Astrocyte (in vitro differentiated cells and primary cell): ENCODE measurements around the gene SMOC1. TPM values are rescaled to one million over a fixed set of nuclear protein-coding genes. Genes with fewer than 3 reads are reported as not detected.

Experiments used
- DNase-seq: peaks from one replicate; pipeline ENCODE4 v3.0.0-alpha.2; 2010; ENCODE audit warnings: low read depth
- FAIRE-seq: peaks from 2 replicates; lab custom pipeline; 2011; peaks lifted over from hg19 to GRCh38; lab: Jason Lieb, UNC
- H2AFZ ChIP-seq: 2 replicates; pipeline ENCODE4 v1.6.0; 2012; ENCODE audit warnings: low read depth, low read length, inconsistent platforms
- H3K27ac ChIP-seq: 2 replicates; pipeline ENCODE4 v1.5.1; 2011; ENCODE audit warnings: low read depth, low read length, inconsistent platforms
- H3K27me3 ChIP-seq: 2 replicates; pipeline ENCODE4 v1.6.0; 2011; ENCODE audit warnings: low read length, inconsistent platforms; ENCODE audit not compliant: insufficient read depth
- H3K36me3 ChIP-seq: 2 replicates; pipeline ENCODE4 v1.5.1; 2011; ENCODE audit warnings: low read length, inconsistent platforms; ENCODE audit not compliant: insufficient read depth
- H3K4me1 ChIP-seq: 2 replicates; pipeline ENCODE4 v1.5.1; 2011; ENCODE audit warnings: low read length, inconsistent platforms; ENCODE audit not compliant: insufficient read depth
- H3K4me2 ChIP-seq: 2 replicates; pipeline ENCODE4 v1.6.0; 2012; ENCODE audit warnings: low read length, inconsistent platforms
- H3K4me3 ChIP-seq: 2 replicates; pipeline ENCODE4 v1.5.1; 2011; ENCODE audit warnings: low read depth, mild to moderate bottlenecking, low read length, inconsistent platforms; ENCODE audit not compliant: insufficient read depth
- H3K79me2 ChIP-seq: 2 replicates; pipeline ENCODE4 v1.6.0; 2012; ENCODE audit warnings: mild to moderate bottlenecking, low read length, inconsistent platforms; ENCODE audit not compliant: insufficient read depth
- H3K9ac ChIP-seq: 2 replicates; pipeline ENCODE4 v1.6.0; 2012; ENCODE audit warnings: mild to moderate bottlenecking, low read length, inconsistent platforms
- H3K9me3 ChIP-seq: 2 replicates; pipeline ENCODE4 v1.5.1; 2012; ENCODE audit warnings: low read depth, mild to moderate bottlenecking, low read length, inconsistent platforms; ENCODE audit not compliant: insufficient read depth
- H4K20me1 ChIP-seq: 2 replicates; pipeline ENCODE4 v1.6.0; 2012; ENCODE audit warnings: low read length, inconsistent platforms; ENCODE audit not compliant: insufficient read depth
- H3K27ac Mint-ChIP-seq: one replicate; pipeline ENCODE4 v1.8.0; 2021; ENCODE audit warnings: mild to moderate bottlenecking, mixed read lengths; ENCODE audit not compliant: unreplicated experiment
- H3K27me3 Mint-ChIP-seq: one replicate; pipeline ENCODE4 v1.8.0; 2021; ENCODE audit warnings: low read depth, mixed read lengths; ENCODE audit not compliant: unreplicated experiment
- H3K36me3 Mint-ChIP-seq: one replicate; pipeline ENCODE4 v1.8.0; 2021; ENCODE audit warnings: low read depth, mixed read lengths; ENCODE audit not compliant: unreplicated experiment
- H3K4me1 Mint-ChIP-seq: one replicate; pipeline ENCODE4 v1.8.0; 2021; ENCODE audit warnings: low read depth, mixed read lengths; ENCODE audit not compliant: unreplicated experiment
- H3K4me3 Mint-ChIP-seq: one replicate; pipeline ENCODE4 v1.8.0; 2021; ENCODE audit warnings: mild to moderate bottlenecking, moderate library complexity, mixed read lengths; ENCODE audit not compliant: unreplicated experiment
- H3K9me3 Mint-ChIP-seq: one replicate; pipeline ENCODE4 v1.8.0; 2021; ENCODE audit warnings: mild to moderate bottlenecking, mixed read lengths; ENCODE audit not compliant: unreplicated experiment
- CTCF ChIP-seq: IDR thresholded peaks from 2 replicates; pipeline ENCODE4 v1.5.1; 2011; ENCODE audit warnings: low read depth, mild to moderate bottlenecking, inconsistent platforms, low read length, moderate library complexity; ENCODE audit not compliant: insufficient read depth
- EZH2 ChIP-seq: IDR thresholded peaks from 2 replicates; pipeline ENCODE4 v1.6.1; 2012; ENCODE audit warnings: mild to moderate bottlenecking, low read length, inconsistent platforms; ENCODE audit not compliant: insufficient read depth
- total RNA-seq: library from RNA; stranded (reverse); gene quantifications from 2 replicates; pipeline ENCODE4 v1.2.1, GENCODE V29; 2021

The SMOC1 gene
- total RNA-seq, 1 donor from 2014 or later = 0.16 TPM

- no peaks in the 10 kb centered on the region for H3K27me3 ChIP-seq
- Mint-ChIP-seq H3K27me3 (peaks cover 16% of the 10 kb centered on the region), H3K36me3 (no peaks in the 10 kb centered on the region), H3K4me3 (no peak overlapping the region), H3K4me1 (no peaks in the 10 kb centered on the region), H3K9me3 (peaks cover 9% of the 10 kb centered on the region), H3K27ac (no peak overlapping the region)
- H3K9me3 ChIP-seq = no peaks in the 10 kb centered on the region
- H3K9ac ChIP-seq = no peak overlapping the region
- no peak for FAIRE-seq
- H3K4me1 ChIP-seq = no peaks in the 10 kb centered on the region
- no peaks in the 10 kb centered on the region for H3K79me2 ChIP-seq
- H2AFZ ChIP-seq = no peak overlapping the region
- no peak overlapping the region for H3K4me3 ChIP-seq
- H4K20me1 ChIP-seq = no peaks in the 10 kb centered on the region
- no peak overlapping the region for H3K27ac ChIP-seq
- no peak for DNase-seq
- H3K4me2 ChIP-seq = no peak overlapping the region
- H3K36me3 ChIP-seq = no peaks in the 10 kb centered on the region
- no peak for TF ChIP-seq EZH2
- no peak for TF ChIP-seq CTCF
Measured at GRCh38 chr14:69951263-69951662, 72.0 kb downstream of the SMOC1 start.

DNA sequence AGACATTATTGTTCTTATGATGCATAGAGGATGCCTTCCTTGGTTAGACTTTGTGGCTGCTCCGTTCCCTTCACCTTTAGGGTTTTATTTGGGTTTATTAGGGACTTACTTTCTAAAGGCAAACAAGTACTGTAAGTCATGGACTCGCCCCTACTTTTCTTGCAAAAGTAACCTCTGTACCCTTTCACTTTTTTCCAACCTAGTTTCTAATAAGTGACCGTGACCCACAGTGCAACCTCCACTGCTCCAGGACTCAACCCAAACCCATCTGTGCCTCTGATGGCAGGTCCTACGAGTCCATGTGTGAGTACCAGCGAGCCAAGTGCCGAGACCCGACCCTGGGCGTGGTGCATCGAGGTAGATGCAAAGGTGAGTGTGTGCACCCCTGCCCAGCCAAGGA lies 72.7 kb downstream of the SMOC1 start:
- Mint-ChIP-seq H3K27ac (no peak overlapping the region), H3K27me3 (peaks cover 16% of the 10 kb centered on the region), H3K4me1 (no peaks in the 10 kb centered on the region), H3K36me3 (no peaks in the 10 kb centered on the region), H3K9me3 (peaks cover 9% of the 10 kb centered on the region), H3K4me3 (no peak overlapping the region)
- FAIRE-seq = no peak
- no peaks in the 10 kb centered on the region for H3K9me3 ChIP-seq
- no peak overlapping the region for H3K27ac ChIP-seq
- no peak overlapping the region for H3K4me2 ChIP-seq
- no peaks in the 10 kb centered on the region for H3K36me3 ChIP-seq
- no peaks in the 10 kb centered on the region for H3K79me2 ChIP-seq
- no peak for DNase-seq
- no peaks in the 10 kb centered on the region for H4K20me1 ChIP-seq
- H3K4me1 ChIP-seq = no peaks in the 10 kb centered on the region
- H3K4me3 ChIP-seq = no peak overlapping the region
- H3K27me3 ChIP-seq = no peaks in the 10 kb centered on the region
- H3K9ac ChIP-seq = no peak overlapping the region
- H2AFZ ChIP-seq = no peak overlapping the region
- TF ChIP-seq CTCF (no peak), EZH2 (no peak)

DNA sequence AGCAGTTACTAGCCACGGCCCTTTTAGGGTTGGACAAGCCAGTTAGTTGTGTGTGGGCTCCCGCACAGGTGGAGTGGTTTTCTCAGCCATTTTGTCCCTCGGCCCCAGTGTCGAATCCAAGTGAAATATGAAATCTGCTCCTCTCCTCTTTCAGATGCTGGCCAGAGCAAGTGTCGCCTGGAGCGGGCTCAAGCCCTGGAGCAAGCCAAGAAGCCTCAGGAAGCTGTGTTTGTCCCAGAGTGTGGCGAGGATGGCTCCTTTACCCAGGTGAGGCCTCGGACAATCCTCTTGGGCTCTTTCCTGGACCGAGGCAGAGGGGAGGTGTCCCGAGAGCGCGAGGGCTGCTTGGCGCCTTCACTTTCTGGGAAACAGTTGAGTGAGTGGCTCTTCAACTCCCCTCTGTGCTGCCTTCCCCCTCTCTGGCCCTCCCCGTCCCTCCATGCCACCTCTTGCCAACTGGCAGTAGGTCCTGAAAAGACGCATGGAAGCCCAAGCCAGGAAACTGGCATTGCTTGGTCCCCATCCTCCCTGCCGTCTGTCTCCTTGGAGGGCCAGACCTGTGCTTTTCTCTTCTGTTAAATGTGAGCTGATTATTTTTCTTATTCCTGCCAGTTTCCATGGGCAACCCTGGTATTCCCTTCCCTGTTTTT lies 74.2 kb downstream of the SMOC1 start:
- no peaks in the 10 kb centered on the region for H4K20me1 ChIP-seq
- Mint-ChIP-seq H3K4me3 (no peak overlapping the region), H3K9me3 (peaks cover 5% of the 10 kb centered on the region), H3K27me3 (peaks cover 14% of the 10 kb centered on the region), H3K36me3 (no peaks in the 10 kb centered on the region), H3K27ac (no peak overlapping the region), H3K4me1 (no peaks in the 10 kb centered on the region)
- no peak for TF ChIP-seq CTCF
- TF ChIP-seq EZH2 = no peak
- no peak overlapping the region for H3K27ac ChIP-seq
- no peak overlapping the region for H3K4me3 ChIP-seq
- no peak overlapping the region for H2AFZ ChIP-seq
- H3K4me1 ChIP-seq = no peaks in the 10 kb centered on the region
- H3K79me2 ChIP-seq = no peaks in the 10 kb centered on the region
- DNase-seq (no peak), FAIRE-seq (no peak)
- no peaks in the 10 kb centered on the region for H3K9me3 ChIP-seq
- no peak overlapping the region for H3K9ac ChIP-seq
- no peaks in the 10 kb centered on the region for H3K27me3 ChIP-seq
- H3K36me3 ChIP-seq = no peaks in the 10 kb centered on the region
- no peak overlapping the region for H3K4me2 ChIP-seq
